ENCODE measurements around the gene PDZRN4. TPM values are rescaled to one million over a fixed set of nuclear protein-coding genes. Genes with fewer than 3 reads are reported as not detected.

The PDZRN4 gene
- total RNA-seq, 4 donors from 2014 or later: 43.9 to 75.2 (median 50.6) TPM

- no peaks in the 10 kb centered on the region for H3K9me3 ChIP-seq
- DNase-seq (ENCODE audit: extremely low spot score): no peak
- no peak overlapping the region for H3K4me3 ChIP-seq
- TF ChIP-seq POLR2A (IDR thresholded peaks at IDR 0.05; ENCODE audit: low read depth) (no peak), CTCF (IDR thresholded peaks at IDR 0.05) (no peak), POLR2AphosphoS5 (IDR thresholded peaks at IDR 0.05) (no peak), EP300 (IDR thresholded peaks at IDR 0.05) (no peak)
- H3K4me1 ChIP-seq: peaks cover 0 to 26% (median 21%) of the 10 kb centered on the region in 4 donors
- intact Hi-C loops (cut with DNase I): no loop called here
- no peaks in the 10 kb centered on the region for H3K36me3 ChIP-seq
- no peaks in the 10 kb centered on the region for H3K27me3 ChIP-seq
- H3K27ac ChIP-seq (replicated peaks in 1 of 4): no peak overlapping the region
These were observed 254.8 kb downstream of the PDZRN4 start for GRCh38 chr12:41442896-41443295.

GRCh38 chr12:41443690-41444089 lies 255.6 kb downstream of the PDZRN4 start:
- no peaks in the 10 kb centered on the region for H3K36me3 ChIP-seq
- no peak overlapping the region for H3K4me3 ChIP-seq
- DNase-seq (ENCODE audit: extremely low spot score): no peak
- no peak for TF ChIP-seq EP300 (IDR thresholded peaks at IDR 0.05)
- TF ChIP-seq POLR2A (IDR thresholded peaks at IDR 0.05; ENCODE audit: low read depth): no peak
- no peak for TF ChIP-seq CTCF (IDR thresholded peaks at IDR 0.05)
- TF ChIP-seq POLR2AphosphoS5 (IDR thresholded peaks at IDR 0.05): no peak
- 65% methylated on average over 2 of the region's 2 CpGs for WGBS
- H3K4me1 ChIP-seq: peaks cover 0 to 24% (median 17%) of the 10 kb centered on the region in 4 donors
- H3K9me3 ChIP-seq: no peaks in the 10 kb centered on the region
- intact Hi-C loops (cut with DNase I): no loop called here
- no peak overlapping the region for H3K27ac ChIP-seq (replicated peaks in 1 of 4)
- no peaks in the 10 kb centered on the region for H3K27me3 ChIP-seq

GRCh38 chr12:41452838-41453407 lies 264.8 kb downstream of the PDZRN4 start:
- TF ChIP-seq CTCF (IDR thresholded peaks at IDR 0.05) (no peak), POLR2AphosphoS5 (IDR thresholded peaks at IDR 0.05) (no peak), POLR2A (IDR thresholded peaks at IDR 0.05; ENCODE audit: low read depth) (no peak), EP300 (IDR thresholded peaks at IDR 0.05) (no peak)
- Histone ChIP-seq H3K36me3 (no peaks in the 10 kb centered on the region), H3K9me3 (no peaks in the 10 kb centered on the region), H3K4me1 (peaks cover 0 to 3% (median 1%) of the 10 kb centered on the region in 4 donors), H3K4me3 (no peak overlapping the region), H3K27ac (replicated peaks in 1 of 4) (no peak overlapping the region), H3K27me3 (no peaks in the 10 kb centered on the region)
- 82% methylated on average over 6 of the region's 6 CpGs for WGBS
- no peak for DNase-seq (ENCODE audit: extremely low spot score)
- intact Hi-C loops (cut with DNase I): no loop called here

GRCh38 chr12:41453409-41453808 lies 265.3 kb downstream of the PDZRN4 start:
- H3K4me1 ChIP-seq: peaks cover 0 to 8% (median 5%) of the 10 kb centered on the region in 4 donors
- no peaks in the 10 kb centered on the region for H3K36me3 ChIP-seq
- H3K9me3 ChIP-seq: no peaks in the 10 kb centered on the region
- DNase-seq (ENCODE audit: extremely low spot score): no peak
- WGBS: 93% methylated on average over 4 of the region's 4 CpGs
- intact Hi-C loops (cut with DNase I): no loop called here
- TF ChIP-seq CTCF (IDR thresholded peaks at IDR 0.05): no peak
- no peak for TF ChIP-seq EP300 (IDR thresholded peaks at IDR 0.05)
- no peak for TF ChIP-seq POLR2A (IDR thresholded peaks at IDR 0.05; ENCODE audit: low read depth)
- TF ChIP-seq POLR2AphosphoS5 (IDR thresholded peaks at IDR 0.05): no peak
- no peak overlapping the region for H3K27ac ChIP-seq (replicated peaks in 1 of 4)
- no peak overlapping the region for H3K4me3 ChIP-seq
- no peaks in the 10 kb centered on the region for H3K27me3 ChIP-seq

Data from esophagus muscularis mucosa (tissue), 4 donors.